ENCODE measurements around the gene NCAM2.
"Not testable (repeated sequence)": the region's sequence is repeated elsewhere in the genome, so short reads cannot be mapped to it uniquely, and the experiment has no call there.

NCAM2 gene

DNA sequence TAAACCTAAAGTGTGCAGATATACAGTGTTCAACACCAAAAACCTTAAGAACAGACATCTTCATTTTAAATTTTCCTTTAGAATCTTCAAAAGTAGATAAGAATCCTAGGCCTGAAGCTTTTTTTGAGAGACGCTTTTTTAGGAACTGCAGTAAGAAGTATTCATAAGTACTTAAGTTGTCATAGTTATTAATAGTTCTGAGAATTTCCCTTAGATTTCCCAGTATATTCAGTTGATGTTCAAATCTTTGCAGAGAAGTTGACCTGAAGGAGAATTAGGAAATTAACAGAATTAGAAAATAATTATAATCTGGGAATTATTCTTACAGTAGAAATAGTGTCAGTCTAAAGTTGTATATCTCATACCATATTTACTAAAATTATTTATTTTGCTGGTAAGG is 150.3 kb downstream of the NCAM2 start:
- DNase-seq (ENCODE audit: low spot score): no peak
- TF ChIP-seq, protein P1, sequence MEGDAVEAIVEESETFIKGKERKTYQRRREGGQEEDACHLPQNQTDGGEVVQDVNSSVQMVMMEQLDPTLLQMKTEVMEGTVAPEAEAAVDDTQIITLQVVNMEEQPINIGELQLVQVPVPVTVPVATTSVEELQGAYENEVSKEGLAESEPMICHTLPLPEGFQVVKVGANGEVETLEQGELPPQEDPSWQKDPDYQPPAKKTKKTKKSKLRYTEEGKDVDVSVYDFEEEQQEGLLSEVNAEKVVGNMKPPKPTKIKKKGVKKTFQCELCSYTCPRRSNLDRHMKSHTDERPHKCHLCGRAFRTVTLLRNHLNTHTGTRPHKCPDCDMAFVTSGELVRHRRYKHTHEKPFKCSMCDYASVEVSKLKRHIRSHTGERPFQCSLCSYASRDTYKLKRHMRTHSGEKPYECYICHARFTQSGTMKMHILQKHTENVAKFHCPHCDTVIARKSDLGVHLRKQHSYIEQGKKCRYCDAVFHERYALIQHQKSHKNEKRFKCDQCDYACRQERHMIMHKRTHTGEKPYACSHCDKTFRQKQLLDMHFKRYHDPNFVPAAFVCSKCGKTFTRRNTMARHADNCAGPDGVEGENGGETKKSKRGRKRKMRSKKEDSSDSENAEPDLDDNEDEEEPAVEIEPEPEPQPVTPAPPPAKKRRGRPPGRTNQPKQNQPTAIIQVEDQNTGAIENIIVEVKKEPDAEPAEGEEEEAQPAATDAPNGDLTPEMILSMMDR (IDR thresholded peaks at IDR 0.05; ENCODE audit: extremely low read depth, insufficient read depth, missing control alignments): no peak
- in situ Hi-C loops (cut with MboI; ENCODE audit: low pct_unique_long_range_greater_than_20kb, low sequenced_read_pairs, unreplicated experiment): no loop called here

DNA sequence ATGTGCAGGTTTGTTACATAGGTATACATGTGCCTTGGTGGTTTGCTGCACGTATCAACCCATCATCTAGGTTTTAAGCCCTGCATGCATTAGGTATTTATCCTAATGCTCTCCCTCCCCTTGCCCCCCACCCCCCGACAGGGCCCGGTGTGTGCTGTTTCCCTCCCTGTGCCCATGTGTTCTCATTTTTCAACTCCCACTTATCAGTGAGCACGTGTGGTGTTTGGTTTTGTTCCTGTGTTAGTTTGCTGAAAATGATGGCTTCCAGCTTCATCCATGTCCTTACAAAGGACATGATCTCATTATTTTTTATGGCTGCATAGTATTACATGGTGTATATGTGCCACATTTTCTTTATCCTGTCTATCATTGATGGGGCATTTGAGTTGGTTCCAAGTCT is 151.2 kb downstream of the NCAM2 start:
- DNase-seq (ENCODE audit: low spot score); in situ Hi-C loops (cut with MboI; ENCODE audit: low pct_unique_long_range_greater_than_20kb, low sequenced_read_pairs, unreplicated experiment): not testable (repeated sequence)

DNA sequence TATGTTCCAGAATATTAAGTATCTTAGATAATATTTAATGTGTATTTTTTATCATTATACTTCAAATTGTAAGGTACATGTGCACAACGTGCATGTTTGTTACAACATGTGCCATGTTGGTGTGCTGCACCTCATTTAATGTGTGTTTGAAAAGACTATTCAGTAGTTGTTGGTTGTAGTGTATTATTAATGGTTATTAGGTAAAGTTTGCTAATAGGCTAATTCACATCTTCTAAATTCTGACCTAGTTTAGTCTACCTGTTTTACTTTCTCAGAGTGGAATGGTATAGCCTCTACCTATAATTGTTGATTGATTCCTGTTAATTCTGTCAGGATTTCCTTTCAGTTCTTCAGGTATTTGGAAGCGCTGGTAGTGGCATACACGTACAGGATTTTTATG is 153.0 kb downstream of the NCAM2 start:
- DNase-seq (ENCODE audit: low spot score): no peak
- in situ Hi-C loops (cut with MboI; ENCODE audit: low pct_unique_long_range_greater_than_20kb, low sequenced_read_pairs, unreplicated experiment): no loop called here
- TF ChIP-seq, protein P1 (IDR thresholded peaks at IDR 0.05; ENCODE audit: extremely low read depth, insufficient read depth, missing control alignments): no peak

DNA sequence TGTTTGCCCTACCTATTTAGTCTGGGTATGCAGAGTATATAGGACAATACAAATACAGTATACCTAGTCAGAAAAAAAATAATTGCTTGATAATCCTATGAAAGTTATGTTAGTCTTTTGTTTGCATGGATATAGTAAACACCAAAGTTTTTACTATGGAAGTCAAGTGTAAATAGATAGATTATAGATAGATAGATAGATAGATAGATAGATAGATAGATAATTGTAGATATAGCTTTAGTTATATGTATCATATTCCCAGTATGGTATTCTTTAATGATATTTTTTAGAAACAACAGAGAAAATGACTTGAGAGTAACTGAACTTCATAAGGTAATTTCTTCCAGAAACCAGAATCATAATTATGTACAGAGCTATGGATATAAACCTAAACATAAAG is 158.2 kb downstream of the NCAM2 start:
- TF ChIP-seq, protein P1 (IDR thresholded peaks at IDR 0.05; ENCODE audit: extremely low read depth, insufficient read depth, missing control alignments): no peak
- no peak for DNase-seq (ENCODE audit: low spot score)
- in situ Hi-C loops (cut with MboI; ENCODE audit: low pct_unique_long_range_greater_than_20kb, low sequenced_read_pairs, unreplicated experiment): no loop called here

DNA sequence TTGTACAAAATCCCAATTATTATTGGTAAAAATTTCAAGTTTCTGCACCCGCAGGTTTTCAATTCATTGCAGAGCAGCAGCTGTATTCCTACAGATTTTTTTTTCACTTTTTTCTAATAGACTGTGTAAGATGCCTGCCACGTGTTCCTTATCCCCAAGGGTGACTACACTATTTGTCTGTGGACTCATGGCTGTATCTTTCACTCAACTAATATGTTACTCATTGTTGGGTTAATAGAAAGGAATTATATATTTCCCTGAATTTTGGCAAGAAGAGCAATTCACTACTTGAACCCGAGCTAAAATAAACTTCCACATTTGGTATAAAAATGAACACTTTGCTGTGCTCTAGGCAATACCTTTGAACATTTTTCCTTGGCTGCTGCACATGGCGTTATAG is 158.7 kb downstream of the NCAM2 start:
- DNase-seq (ENCODE audit: low spot score): no peak
- in situ Hi-C loops (cut with MboI; ENCODE audit: low pct_unique_long_range_greater_than_20kb, low sequenced_read_pairs, unreplicated experiment): no loop called here
- TF ChIP-seq, protein P1 (IDR thresholded peaks at IDR 0.05; ENCODE audit: extremely low read depth, insufficient read depth, missing control alignments): no peak

DNA sequence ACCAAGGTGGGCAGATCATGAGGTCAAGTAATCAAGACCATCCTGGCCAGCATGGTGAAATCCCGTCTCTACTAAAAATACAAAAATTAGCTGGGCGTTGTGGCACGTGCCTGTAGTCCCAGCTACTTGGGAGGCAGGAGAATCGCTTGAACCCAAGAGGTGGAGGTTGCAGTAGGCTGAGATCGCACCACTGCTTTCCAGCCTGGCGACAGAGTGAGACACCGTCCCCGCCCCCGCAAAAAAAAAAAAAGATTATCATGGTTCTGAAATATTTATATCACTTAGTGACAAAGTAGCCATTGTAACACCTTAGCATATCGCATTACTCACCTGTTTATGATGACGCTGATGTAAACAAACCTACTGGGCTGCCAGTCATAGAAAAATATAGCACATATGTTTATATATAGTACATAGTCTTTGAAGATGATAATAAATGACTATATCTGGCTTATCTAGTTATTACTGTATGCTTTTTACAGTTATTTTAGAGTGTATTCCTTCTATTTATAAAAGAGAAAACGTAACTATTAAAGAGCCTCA is 160.2 kb downstream of the NCAM2 start:
- in situ Hi-C loops (cut with MboI; ENCODE audit: low pct_unique_long_range_greater_than_20kb, low sequenced_read_pairs, unreplicated experiment): no loop called here
- TF ChIP-seq, protein P1 (IDR thresholded peaks at IDR 0.05; ENCODE audit: extremely low read depth, insufficient read depth, missing control alignments): no peak
- DNase-seq (ENCODE audit: low spot score): no peak

DNA sequence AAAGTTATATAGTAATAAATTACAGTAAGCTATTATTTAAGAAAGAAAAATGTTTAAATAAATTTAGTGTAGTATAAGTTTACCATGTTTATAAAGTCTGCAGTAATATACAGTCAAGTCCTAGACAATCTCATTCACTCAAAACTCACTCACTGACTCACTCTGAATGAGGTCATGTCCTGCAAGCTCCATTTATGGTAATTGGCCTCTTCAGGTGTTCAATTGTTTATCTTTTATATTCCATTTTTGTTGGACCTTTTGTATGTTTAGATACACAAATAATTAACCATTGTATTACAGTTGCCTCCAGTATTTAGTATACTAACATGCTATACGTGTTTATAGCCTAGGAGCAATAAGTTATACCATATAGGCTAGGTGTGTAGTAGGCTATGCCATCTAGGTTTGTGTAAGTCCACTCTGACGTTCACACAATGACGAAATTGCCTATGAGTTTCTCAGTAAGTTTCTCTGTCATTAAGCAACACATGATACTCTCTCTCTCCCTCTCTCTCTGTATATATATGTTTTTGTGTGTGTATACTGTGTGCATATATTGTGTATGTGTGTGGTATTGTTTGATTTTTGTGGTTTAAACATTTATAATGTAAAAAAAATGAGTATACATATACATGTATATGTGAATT is 161.2 kb downstream of the NCAM2 start:
- TF ChIP-seq, protein P1 (IDR thresholded peaks at IDR 0.05; ENCODE audit: extremely low read depth, insufficient read depth, missing control alignments): no peak
- in situ Hi-C loops (cut with MboI; ENCODE audit: low pct_unique_long_range_greater_than_20kb, low sequenced_read_pairs, unreplicated experiment): no loop called here
- no peak for DNase-seq (ENCODE audit: low spot score)
